GM12892 (cell line): ENCODE measurements around the gene THUMPD3.

ENCODE experiments used
- POLR2A ChIP-seq: IDR thresholded peaks from 2 replicates; pipeline ENCODE4 v1.6.1; 2011; ENCODE audit warnings: low read depth, low read length, control low read depth
- POLR2AphosphoS5 ChIP-seq: IDR thresholded peaks from 2 replicates; pipeline ENCODE4 v1.6.1; 2011; ENCODE audit warnings: low read depth, low read length, control low read depth
- TAF1 ChIP-seq: IDR thresholded peaks from 2 replicates; pipeline ENCODE4 v1.6.1; 2011; ENCODE audit warnings: low read depth, mild to moderate bottlenecking, control low read depth, low read length, borderline replicate concordance

DNA sequence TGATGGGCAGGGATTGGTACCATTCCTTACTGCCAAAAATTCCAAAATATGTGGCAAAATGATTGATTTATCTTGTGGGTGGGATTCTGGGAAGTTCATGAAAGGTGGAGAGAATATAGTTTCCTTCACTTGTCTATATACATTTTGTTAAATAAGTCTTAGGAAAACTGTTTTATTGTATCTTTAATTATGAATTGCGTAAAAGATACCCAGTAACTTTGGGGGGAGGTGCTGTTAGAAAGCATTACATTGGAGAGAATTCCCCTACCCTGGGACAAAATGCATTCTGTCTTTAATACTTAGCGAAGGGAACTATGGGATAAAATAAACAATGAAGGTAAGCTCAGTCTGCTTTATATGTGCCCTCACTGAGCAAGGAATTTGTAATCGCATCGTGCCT lies 39.1 kb downstream of the THUMPD3 start:
- TF ChIP-seq TAF1 (no peak), POLR2AphosphoS5 (no peak), POLR2A (no peak)
